Endometrial microvascular endothelial cells (primary cell): ENCODE data around the gene FDX1. TPM values are rescaled to one million over a fixed set of nuclear protein-coding genes. Genes with fewer than 3 reads are reported as not detected.

ENCODE experiments used
- in situ Hi-C: cut with HindIII; loops from 2 replicates; pipeline ENCODE4 v1.10.0; 2017; ENCODE audit warnings: low sequenced_read_pairs, low pct_unique_long_range_greater_than_20kb; ENCODE audit errors: inconsistent ontology term
- total RNA-seq: library from RNA; depleted of rRNA; stranded (reverse); fragments of >200 nt; gene quantifications from one replicate; pipeline ENCODE4 v1.2.3, GENCODE V29; 2015; ENCODE audit errors: inconsistent ontology term

Gene FDX1
- total RNA-seq, 1 donor from 2014 or later = 13.1 TPM

DNA sequence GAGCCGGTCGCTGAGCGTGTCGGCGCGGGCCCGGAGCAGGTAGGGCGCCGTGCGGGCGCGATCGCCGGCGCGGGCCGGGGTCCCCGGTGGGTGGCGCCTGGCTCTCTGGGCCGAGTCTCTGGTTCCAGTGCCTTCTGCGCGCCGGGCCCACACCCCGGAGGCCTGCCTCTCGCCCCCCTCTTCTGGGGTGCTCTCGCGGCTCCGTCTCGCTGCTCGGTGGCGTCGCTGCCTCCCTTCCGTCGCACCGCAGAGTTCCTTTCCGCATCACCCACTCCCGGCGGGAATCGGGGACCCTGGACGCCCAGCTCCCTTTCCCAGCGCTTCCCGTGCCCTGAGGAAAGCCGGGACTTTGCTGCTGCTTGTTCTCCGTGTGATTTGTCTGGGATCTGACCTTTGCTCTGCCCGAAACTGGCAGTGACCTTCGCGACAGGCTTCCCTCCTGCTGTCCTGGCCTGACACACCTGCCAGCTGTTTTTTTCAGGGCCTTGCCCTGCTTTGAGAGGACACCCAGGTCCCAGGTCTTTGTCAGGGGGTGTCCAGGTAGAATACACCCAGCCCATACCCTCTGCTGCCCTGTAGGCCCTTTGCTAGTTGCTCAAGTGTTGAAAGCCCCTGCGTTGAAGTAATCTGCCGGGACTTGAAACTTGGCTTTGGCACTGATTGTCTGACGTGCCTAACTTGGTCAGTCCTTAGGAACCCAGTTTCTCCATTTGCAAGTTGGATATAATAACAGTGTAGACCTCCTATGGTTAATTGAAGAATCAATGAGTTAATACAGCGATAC, 711 bp downstream of the FDX1 start:
- in situ Hi-C loops = no loop called here

DNA sequence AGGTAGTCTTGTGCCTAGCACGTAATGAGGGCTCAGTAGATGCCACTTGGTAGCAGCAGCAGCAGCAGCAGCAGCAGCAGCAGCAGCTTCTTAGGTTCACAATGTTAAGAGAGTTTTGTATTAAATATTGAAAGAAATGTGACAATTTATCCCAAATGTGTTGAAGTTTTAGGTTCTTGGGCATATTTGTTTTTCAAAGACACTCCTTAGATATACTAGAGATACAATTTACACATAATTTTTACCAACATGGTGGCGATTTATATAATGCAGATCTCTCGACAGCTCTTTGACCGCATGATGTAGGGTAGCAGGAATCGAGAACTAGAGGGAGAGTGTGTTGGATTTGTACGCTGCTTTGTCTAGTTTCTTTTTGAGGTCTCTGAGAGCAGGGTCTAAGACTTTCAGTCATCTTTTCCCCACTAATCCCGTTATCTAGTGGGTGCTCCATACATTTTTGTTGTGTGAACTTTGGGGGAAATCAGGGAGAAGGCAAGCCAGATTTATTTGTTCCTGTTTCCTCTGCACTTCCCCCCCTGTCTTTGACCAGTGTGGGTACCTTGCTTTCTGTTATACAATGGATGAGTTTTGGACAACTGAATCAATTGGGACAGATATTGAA, 1.4 kb downstream of the FDX1 start:
- in situ Hi-C loops = no loop called here

DNA sequence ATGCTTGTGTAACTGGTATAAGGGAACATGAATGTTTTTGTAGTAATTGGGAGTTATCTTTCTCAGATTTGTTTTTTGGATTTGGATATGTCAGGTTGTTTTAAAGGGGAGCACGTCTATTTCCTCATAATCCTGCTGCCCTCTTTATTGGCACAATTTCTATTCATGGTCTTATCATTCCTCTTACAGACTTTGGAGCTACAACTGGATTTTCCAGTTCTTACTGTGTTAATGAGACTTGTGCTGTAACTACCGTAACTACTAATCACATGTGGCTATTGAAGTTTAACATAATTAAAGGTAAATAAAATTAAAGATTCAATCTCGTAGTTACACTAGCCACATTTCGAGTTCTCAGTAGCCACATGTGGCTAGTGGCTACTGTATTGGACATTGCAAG, 1.9 kb downstream of the FDX1 start:
- in situ Hi-C loops = no loop called here

GRCh38 chr11:110432713-110433392, 3.1 kb downstream of the FDX1 start:
- in situ Hi-C loops = no loop called here

DNA sequence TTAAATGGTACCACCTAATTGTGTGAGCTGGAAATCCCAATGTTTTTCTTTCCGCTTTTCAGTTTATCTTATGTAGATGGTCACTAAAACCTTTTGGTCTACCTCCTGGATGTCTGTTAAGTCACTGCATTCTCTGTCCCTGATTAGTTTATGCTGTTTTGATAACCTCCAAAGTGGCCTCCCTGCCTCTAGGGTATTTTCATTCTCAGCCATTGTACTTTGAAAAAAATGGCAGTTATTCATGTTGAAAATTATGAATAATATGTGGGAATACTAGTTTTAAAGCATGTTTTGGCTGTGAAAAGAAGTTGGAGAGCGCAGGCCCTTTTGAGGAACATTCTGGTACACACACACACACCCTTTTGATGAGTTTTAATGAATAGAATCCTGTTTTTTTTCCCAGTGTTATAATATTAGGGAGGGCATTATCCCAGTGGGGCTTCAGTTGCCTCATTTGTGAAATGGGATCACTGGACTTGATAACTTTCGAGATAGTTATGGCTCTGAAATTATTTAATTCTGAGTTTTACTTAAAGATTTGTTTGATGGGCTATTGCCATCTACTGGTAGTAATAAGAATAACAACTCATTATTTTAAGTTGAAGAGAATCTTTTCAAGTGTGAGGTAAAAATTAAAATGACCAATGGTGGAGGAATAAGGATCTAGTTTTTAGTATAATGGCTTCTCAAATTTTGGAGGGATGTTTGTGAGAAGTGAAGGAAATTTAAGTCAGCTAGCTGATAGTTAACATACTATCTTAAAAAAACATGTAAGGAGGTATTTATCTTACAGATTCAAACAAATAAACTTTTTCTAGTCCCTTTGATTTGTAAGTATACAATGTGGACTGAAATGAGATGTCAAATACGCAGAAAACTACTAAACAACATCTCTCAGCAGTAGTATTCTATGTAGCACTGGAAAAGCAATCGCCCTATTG, 3.9 kb downstream of the FDX1 start:
- in situ Hi-C loops = no loop called here

DNA sequence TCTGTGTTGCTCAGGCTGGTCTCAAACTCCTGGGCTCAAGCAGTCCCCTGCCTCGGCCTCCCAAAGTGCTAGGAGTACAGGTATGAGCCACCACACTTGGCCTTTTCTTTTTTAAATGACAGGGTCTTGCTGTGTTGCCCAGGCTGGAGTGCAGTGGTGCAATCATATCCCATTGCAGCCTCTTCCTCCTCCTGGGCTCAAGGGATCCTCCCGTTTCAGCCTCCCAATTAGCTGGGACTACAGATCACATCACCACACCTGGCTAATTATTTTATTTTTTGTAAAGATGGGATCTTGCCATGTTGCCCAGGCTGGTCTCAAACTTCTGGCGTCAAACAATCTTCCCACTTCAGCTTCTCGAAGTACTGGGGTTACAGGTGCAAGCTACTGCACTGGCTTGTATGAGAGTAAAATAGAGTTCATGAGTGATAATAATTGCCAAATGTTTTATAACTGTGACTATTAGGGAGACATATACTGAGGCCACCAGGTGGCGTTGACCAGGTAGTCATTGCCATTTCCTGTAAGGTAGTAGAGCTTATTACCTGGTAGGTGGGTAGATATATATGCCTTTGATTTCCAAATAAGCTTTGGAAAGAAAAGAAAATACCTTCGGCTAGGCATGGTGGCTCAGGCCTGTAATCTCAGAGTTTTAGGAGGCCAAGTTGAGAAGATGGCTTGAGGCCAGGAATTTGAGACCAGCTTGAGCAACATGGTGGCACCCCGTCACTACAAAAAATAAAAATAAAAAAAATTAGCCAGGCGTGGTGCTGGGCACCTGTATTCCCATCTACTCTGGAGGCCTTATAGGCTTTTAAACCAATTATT, 5.4 kb downstream of the FDX1 start:
- in situ Hi-C loops = no loop called here

- in situ Hi-C loops = no loop called here
These were observed 6.3 kb downstream of the FDX1 start for GRCh38 chr11:110435780-110436717.

DNA sequence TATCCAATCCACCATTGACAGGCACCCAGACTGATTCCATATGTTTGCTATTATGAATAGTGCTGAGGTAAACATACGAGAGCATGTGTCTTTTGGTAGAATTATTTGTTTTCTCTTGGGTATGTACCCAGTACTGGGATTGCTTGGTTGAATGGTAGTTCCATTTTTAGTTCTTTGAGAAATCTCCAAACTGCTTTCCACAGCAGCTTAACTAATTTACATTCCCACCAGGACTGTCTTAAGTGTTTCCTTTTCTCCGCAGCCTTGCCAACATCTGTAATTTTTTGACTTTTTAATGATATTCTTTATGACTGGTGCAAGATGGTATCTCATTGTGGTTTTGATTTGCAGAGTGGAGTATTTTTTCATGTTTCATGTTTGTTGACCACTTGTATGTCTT, 8.3 kb downstream of the FDX1 start:
- in situ Hi-C loops = no loop called here

- in situ Hi-C loops = no loop called here
These were observed 15.7 kb downstream of the FDX1 start for GRCh38 chr11:110445437-110445836.

DNA sequence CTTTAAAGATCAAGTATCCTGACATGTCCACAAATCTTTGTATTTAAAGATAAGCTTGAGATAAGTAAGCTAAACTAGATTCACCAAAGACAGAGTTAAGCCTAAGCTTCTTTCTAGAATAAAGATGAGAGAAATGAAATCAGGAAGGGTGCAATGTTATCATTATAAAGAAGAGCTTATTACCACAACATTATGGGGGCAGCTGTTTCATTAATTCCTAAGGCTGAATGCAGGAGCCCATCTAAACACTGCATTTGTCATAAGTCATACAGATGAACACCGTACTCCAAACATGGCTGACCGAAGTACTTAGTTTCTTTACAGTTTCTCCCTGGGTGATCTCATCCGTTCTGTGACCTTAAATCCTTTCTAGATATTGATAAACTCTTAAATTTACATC, 16.3 kb downstream of the FDX1 start:
- in situ Hi-C loops = no loop called here

DNA sequence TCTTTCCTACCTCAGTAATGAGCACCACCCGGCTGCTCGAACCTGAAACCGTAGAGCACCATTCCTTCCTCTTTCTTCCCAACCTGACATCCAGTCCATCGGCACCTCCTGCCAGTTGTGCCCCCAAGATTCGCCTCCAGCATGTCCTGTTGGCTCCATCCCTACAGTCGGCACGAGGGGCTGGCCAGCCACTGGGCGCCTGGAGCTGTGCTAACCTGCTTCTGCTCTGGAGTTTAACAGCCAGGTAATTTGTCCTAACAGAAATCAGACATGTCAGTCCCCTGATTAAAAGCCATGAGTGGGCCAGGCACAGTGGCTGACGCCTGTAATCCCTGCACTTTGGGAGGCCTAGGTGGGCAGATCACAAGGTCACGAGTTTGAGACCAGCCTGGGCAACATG, 16.8 kb downstream of the FDX1 start:
- in situ Hi-C loops = no loop called here

GRCh38 chr11:110447343-110447742, 17.6 kb downstream of the FDX1 start:
- in situ Hi-C loops = no loop called here

DNA sequence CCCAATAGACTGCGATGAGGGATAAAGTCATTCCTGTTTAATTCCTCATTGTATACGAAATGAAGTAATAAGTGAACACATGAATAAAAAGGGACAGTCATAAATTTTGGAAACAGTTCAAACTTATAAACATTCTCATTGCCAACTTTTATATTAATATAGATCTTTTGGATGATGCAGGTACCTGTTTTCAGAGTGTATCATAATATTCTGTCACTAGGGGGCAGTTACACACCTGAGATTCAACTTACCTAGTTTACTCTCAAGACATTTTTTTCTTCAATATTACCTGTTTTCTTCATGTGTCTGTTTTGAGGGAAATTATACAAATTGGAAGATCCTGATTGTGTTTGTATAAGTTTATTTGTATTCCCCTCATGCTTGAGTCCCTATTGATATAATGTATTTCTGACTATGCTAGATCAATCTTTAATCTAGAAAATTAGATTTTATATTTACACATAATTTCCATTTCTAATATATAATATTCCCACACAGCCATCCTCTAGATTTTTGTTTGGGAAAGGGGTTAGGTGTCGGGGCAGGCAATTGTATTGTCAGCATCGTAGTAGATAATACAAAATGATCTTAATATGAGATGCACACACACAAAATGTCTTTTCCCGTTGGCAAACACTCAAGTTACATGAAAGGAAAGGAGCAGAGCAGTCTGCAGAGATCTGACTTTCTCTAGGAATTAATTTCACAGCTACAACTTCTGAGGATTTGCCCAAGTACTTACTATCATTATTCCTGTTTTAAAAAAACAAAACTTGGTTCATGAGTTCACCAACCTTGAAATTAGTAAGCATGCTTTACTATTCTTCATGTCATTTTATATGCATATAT, 18.4 kb downstream of the FDX1 start:
- in situ Hi-C loops = no loop called here

GRCh38 chr11:110450246-110450645, 20.5 kb downstream of the FDX1 start:
- in situ Hi-C loops = no loop called here

DNA sequence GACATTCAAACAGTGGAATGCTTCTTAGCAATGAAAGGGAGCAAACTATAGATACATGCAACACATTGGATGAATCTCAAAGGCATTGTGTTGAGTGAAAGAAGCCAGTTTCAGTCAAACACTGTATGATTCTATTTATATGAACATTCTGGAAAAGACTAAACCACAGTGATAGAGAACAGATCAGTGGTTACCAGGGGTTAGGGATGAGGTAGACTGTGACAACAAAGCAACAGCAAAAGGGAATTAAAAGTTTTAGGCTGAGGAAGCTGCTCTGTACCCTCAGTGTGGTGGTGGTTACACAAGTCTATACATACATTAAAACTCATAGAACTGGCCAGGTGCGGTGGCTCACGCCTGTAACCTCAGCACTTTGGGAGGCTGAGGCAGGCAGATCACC, 23.0 kb downstream of the FDX1 start:
- in situ Hi-C loops = no loop called here

DNA sequence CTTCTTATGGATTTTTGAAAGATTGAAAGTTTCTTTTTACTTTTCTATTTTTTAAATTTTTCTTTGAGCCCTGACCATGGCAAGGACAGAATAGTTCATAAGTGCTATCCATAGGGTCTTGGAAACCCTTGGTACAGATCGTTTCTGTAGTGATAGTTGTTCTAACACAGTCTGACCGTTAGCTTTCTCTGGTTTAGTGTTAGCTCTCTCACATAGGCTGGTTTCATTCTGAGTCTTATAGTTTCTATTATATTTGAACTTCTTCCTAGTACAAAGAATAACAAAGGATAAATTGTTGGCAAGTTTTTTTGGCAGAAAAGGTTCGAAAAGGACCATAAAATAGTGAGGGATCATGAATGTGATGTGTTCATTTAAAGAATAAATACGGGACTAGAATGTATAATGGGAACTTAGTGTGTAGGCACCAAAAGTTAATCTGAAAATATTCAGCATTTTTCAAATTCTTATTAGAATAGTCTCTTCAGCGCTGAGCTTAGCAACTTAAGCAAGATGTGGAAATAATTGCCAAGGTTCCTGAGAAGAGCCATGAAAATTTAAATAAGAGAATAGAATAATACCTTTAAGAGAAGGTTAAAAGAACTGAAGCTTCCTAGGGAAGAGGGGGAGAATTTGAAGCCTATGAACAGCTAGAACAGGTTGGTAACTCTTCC, 24.1 kb downstream of the FDX1 start:
- in situ Hi-C loops = no loop called here
